ENCODE results near the gene AMPH. TPM values are rescaled to one million over a fixed set of nuclear protein-coding genes. Genes with fewer than 3 reads are reported as not detected.

The AMPH gene
- total RNA-seq, 1 donor from 2014 or later = 10.7 TPM

- Mint-ChIP-seq H3K9me3 (ENCODE audit: unreplicated experiment) (no peaks in the 10 kb centered on the region), H3K27ac (ENCODE audit: unreplicated experiment) (no peak overlapping the region), H3K36me3 (ENCODE audit: unreplicated experiment) (no peaks in the 10 kb centered on the region), H3K4me3 (ENCODE audit: unreplicated experiment) (no peak overlapping the region), H3K4me1 (ENCODE audit: unreplicated experiment) (no peaks in the 10 kb centered on the region), H3K27me3 (ENCODE audit: unreplicated experiment) (no peaks in the 10 kb centered on the region)
- no peak for DNase-seq (ENCODE audit: extremely low spot score, unreplicated experiment)
- no peak for TF ChIP-seq CTCF (IDR thresholded peaks at IDR 0.05)
Observed at GRCh38 chr7:38425509-38425908, 205.7 kb downstream of the AMPH start.

- Mint-ChIP-seq H3K36me3 (ENCODE audit: unreplicated experiment) (no peaks in the 10 kb centered on the region), H3K4me3 (ENCODE audit: unreplicated experiment) (no peak overlapping the region), H3K4me1 (ENCODE audit: unreplicated experiment) (no peaks in the 10 kb centered on the region), H3K9me3 (ENCODE audit: unreplicated experiment) (no peaks in the 10 kb centered on the region), H3K27me3 (ENCODE audit: unreplicated experiment) (no peaks in the 10 kb centered on the region), H3K27ac (ENCODE audit: unreplicated experiment) (no peak overlapping the region)
- no peak for DNase-seq (ENCODE audit: extremely low spot score, unreplicated experiment)
- TF ChIP-seq CTCF (IDR thresholded peaks at IDR 0.05) = peak; percentile 28
Observed at GRCh38 chr7:38424750-38425463, 206.3 kb downstream of the AMPH start.

GRCh38 chr7:38413784-38414183 lies 217.4 kb downstream of the AMPH start:
- Mint-ChIP-seq H3K27me3 (ENCODE audit: unreplicated experiment) (no peaks in the 10 kb centered on the region), H3K27ac (ENCODE audit: unreplicated experiment) (no peak overlapping the region), H3K4me1 (ENCODE audit: unreplicated experiment) (no peaks in the 10 kb centered on the region), H3K9me3 (ENCODE audit: unreplicated experiment) (no peaks in the 10 kb centered on the region), H3K4me3 (ENCODE audit: unreplicated experiment) (no peak overlapping the region), H3K36me3 (ENCODE audit: unreplicated experiment) (no peaks in the 10 kb centered on the region)
- no peak for TF ChIP-seq CTCF (IDR thresholded peaks at IDR 0.05)
- no peak for DNase-seq (ENCODE audit: extremely low spot score, unreplicated experiment)

GRCh38 chr7:38411404-38411803 lies 219.8 kb downstream of the AMPH start:
- TF ChIP-seq CTCF (IDR thresholded peaks at IDR 0.05) = peak; percentile 22
- H3K4me1 Mint-ChIP-seq (ENCODE audit: unreplicated experiment) = no peaks in the 10 kb centered on the region
- H3K9me3 Mint-ChIP-seq (ENCODE audit: unreplicated experiment) = no peaks in the 10 kb centered on the region
- no peak overlapping the region for H3K27ac Mint-ChIP-seq (ENCODE audit: unreplicated experiment)
- no peak for DNase-seq (ENCODE audit: extremely low spot score, unreplicated experiment)
- H3K27me3 Mint-ChIP-seq (ENCODE audit: unreplicated experiment) = no peaks in the 10 kb centered on the region
- H3K4me3 Mint-ChIP-seq (ENCODE audit: unreplicated experiment) = no peak overlapping the region
- H3K36me3 Mint-ChIP-seq (ENCODE audit: unreplicated experiment) = no peaks in the 10 kb centered on the region

- Mint-ChIP-seq H3K9me3 (ENCODE audit: unreplicated experiment) (peaks cover 3% of the 10 kb centered on the region), H3K27ac (ENCODE audit: unreplicated experiment) (no peak overlapping the region), H3K4me1 (ENCODE audit: unreplicated experiment) (no peaks in the 10 kb centered on the region), H3K4me3 (ENCODE audit: unreplicated experiment) (no peak overlapping the region), H3K36me3 (ENCODE audit: unreplicated experiment) (no peaks in the 10 kb centered on the region), H3K27me3 (ENCODE audit: unreplicated experiment) (no peaks in the 10 kb centered on the region)
- no peak for DNase-seq (ENCODE audit: extremely low spot score, unreplicated experiment)
- TF ChIP-seq CTCF (IDR thresholded peaks at IDR 0.05) = no peak
Observed at GRCh38 chr7:38410056-38410455, 221.1 kb downstream of the AMPH start.

Measured in osteocyte (in vitro differentiated cells).